DND-41 (cell line): ENCODE results near the gene ZNF608.

Source experiments
- CTCF ChIP-seq: IDR thresholded peaks from 2 replicates; pipeline ENCODE4 v1.5.1; 2012; ENCODE audit warnings: borderline replicate concordance, low read length, moderate library complexity, mild to moderate bottlenecking; ENCODE audit not compliant: poor library complexity, severe bottlenecking; ENCODE audit errors: extremely low read depth
- EZH2 ChIP-seq: IDR thresholded peaks from 3 replicates; pipeline ENCODE4 v1.6.1; 2012; ENCODE audit warnings: borderline replicate concordance, low read depth, mild to moderate bottlenecking, moderate library complexity, low read length, inconsistent platforms; ENCODE audit not compliant: severe bottlenecking

- no peak for TF ChIP-seq CTCF
- TF ChIP-seq EZH2: no peak
These were observed 25.8 kb downstream of the ZNF608 start for GRCh38 chr5:124720593-124720992.
